NCI-H1694 (cell line): ENCODE data around the gene RPS6KA2.

Experiments used
- DNase-seq: peaks from one replicate; lab custom pipeline; 2025; lab: John Stamatoyannopoulos, UW

The RPS6KA2 gene

DNA sequence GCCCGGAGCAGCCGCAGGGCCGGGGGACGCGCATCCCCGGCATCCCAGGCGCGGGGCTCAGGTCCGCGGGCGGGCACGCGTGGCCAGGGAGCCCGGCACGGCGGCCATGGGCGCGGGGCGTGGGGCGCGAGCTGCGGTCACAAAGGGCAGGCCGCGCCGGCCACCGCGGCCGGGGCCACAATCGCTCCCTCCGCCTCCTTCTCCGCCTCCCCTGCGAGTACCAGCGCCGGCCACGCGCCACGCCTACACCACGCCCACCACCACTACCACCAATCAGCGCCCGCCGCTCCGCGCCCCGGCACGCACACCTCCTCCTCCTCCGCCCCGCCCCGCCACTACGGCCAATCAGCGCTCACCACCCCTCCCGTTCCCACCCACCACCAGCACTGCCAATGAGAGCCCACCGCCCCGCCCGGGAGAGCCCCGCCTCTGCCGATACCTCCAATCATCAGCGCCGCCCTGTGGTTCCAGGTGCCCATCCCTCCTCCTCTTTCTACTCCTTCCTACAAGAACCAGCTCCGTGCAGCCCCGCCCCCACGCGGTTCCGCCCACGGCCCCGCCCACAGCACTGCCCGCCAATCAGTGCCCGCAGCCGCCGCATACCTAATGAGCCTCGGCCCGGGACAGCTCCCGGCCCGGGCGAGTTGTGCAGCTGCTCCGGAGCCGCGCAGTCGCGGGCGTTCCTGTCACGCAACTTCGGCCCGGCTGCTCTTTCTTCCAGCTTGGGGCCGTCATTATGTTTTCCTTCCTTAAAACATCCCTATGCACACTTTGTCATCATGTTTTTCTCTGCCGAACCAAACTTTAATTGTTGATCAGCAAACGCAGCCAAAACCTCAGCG, at the start of gene RPS6KA2:
TSS of gene RPS6KA2 (minus strand) at position 219 of the 842 bp plus-strand sequence. CDS start 232 bp downstream, outside the sequence.
- DNase-seq = peak; percentile 37

DNA sequence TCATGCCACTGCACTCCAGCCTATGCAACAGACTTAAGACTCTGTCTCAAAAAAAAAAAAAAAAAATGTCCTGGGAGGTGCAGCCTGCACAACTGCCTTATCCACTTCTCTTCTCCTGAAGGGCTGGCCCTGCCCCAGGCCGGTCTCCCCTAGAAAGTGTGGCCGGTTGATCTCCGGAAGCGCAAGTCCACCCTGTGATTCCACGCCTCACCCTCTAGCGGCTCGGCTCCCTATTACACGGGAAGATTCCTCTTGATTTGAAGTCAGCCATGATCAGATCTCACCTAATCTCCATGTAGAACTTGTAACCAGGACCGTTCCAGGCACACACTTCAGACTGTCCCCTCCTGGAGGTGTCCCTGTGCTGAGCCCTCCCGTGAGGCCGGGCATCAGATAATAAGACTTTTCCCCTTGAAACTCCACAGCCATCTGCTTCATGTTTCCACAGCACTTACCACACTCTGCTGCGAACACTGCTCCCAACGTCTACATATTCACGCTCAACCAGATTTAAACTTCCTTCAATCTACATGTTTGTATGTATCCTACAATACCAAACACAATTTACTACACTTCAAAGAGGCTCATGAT, 49.3 kb upstream of the RPS6KA2 start:
- no peak for DNase-seq

DNA sequence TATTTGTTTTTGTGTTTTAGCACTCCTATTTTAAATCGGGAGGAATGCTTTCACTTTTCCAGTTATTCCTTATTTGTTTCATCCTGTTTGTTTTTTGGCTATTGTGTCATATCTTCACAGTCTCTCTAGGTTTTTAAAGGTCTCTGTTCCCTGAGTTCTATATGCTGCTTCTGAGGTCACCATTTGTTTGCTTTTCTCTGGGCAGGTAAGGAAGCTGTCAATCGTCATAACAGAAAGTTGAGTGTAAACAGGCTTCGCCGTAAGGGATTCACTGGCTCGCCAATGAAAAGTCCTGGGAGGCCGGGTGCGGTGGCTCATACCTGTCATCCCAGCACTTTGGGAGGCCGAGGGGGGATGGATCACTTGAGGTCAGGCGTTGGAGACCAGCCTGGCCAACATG, 48.7 kb upstream of the RPS6KA2 start:
- no peak for DNase-seq

DNA sequence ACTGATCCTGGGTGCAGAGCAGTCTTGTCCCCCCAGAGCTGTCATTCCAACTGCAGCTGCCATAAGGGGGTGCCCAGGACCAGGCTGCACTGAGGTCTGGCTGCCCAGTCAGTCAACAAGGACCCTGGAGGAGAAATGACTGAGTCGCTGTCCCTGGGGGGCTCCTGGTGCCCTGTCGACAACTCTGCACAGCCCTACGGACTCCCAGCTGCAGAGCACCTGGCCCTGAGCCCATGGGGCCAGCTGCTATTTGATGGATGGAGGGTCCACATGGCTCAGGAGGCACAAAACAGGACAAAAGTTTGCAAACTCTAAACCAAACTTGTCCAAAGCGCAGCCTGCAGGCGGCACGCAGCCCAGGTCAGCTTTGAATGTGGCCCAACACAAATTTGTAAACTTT, 46.3 kb upstream of the RPS6KA2 start:
- no peak for DNase-seq

DNA sequence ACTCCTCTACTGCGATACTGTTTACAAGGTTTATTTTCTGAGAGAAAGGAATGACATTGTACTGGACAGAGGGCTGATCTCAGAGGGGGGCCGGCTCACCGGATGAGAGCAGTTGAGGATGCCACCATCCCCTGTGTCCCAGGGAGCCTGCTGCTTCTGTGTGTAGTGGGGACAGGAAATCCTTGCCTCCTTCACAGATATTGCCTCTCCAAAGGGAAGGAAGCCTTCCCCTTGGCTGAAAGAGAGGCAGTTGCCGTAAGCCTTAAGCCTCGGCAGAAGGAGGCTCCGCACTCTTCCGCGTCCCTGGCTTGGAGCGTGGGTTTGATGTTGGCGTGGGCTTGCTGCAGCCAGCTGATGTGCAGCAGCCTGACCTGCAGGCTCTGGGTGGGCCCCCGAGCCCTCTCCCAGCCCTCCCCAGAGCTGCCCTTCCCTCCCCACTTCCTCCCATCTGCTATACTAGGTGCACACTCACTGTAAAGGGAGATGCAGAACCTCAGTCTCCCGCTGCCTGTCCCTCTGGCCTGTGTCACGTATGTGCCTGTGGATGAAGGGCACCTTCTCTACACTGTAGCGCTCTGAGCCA, 45.7 kb upstream of the RPS6KA2 start:
- DNase-seq = no peak

DNA sequence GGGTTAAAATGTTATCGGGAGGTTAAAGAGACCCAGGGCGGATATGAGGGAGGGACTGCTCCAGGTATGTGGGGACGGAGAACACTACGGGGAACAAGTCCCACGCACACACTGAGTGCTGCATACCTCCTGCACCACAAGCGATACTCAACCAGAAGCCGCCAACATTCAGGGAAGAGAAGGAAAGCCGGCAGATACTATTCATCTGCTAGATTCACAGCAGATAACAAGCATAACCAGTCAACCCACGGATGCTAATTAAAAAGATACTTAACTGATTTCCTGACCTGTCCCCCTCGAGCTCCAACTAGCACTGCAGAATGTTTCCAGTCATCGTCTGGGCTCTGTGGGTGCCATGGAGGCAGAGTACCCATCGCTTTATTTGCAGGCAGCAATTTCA, 45.1 kb upstream of the RPS6KA2 start:
- DNase-seq = no peak

DNA sequence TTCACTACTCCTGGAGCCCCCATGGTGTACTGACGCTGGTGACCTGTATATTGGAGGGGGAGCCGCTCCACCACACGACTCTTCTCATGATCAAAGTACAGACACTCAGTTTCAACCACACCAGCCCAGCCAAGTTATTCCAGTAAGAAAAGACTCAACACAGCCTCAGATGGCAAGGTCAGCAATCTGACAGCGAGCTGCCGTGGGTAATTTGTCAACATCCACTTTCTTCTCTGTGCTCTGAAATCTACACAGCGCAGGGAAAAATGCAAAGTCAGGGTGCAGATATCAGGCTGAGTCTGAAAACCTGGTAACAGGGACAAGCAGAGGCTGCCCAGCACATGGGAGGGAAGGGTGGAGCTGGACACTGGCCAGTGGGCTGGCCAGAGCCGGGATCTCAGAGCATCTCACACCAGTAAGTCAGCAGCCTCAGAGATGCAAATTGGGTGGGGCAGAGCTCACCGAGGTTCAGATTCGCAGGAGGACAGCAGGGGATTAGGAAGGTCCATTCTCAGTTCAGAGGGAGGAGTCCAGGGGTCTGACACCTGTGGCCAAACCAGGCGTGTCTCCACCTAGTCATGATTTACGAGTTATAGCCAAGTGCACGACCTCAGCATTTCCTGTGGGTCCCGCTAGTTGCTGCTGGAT, 44.5 kb upstream of the RPS6KA2 start:
- DNase-seq = no peak

DNA sequence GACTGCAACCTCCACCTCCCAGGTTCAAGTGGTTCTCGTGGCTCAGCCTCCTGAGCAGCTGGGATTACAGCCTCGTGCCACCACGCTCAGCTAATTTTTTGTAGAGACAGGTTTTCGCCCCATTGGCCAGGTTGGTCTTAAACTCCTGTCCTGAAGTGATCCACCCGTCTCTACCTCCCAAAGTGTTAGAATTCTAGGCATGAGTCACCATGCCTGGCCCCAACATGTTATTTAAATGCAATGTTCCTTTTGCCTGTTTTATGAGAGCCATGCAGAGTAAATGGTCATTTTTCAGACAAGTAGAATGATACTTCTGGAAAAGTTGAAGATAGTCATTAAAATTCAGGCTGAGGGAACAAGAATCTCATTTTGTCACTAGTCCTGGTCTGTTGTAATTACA, 43.8 kb upstream of the RPS6KA2 start:
- DNase-seq = no peak

DNA sequence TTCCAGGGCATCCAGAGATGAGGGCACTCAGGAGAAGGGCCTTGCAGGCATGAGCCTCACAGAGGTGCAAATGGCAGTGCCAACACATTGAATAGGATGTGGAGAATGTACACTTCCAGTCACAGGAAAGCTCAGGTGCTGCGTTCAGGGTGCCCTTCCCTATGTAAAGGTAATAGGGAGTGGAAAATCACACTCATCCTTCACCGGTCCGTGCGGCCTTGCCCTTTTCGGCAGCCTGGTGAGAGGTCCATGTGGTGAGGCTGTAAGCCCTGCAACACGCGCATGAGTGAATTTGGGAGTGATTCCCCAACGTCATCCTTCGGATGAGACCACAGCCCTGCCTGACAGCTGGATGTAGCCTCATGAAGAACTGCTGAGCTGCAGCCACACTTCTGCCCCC, 43.0 kb upstream of the RPS6KA2 start:
- DNase-seq = no peak

DNA sequence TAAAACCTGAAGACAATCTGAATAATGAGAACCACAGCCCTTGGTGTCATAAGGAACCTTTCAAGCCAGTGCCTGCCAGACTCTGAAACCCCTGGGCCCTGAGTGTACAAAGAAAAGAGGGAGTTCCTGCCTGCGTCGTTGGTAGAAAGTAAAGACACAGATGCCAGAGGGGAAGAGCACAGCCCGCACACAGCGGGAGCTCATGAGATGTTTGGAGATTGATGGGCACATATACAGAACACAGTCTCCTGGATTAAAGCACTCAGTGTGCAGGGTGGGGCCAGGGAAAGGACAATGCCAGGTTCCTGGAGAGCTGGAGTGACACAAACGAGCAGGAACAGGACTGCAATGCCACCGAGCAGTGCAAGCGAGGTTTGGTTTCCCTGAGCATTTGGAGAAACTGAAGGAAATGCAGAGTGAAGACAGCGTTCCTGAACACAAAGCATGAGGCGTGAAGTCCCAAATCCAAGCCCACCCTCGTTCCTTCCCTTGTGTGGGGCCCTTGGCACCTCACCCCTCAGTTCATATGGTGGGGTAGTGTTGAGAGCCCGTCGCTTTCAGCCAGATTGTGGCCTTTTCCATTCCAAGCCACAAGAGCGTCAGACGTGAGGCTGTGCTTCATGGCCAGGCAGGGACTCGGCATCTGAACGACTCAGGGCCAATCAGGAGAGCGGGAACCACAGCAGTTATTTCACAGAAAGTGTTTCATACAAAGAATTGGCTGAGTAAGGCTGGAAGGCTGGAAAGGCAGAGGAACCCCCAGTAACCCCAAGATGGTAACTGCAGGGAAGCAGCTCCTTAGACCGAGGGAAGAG, 41.0 kb upstream of the RPS6KA2 start:
- DNase-seq = no peak

DNA sequence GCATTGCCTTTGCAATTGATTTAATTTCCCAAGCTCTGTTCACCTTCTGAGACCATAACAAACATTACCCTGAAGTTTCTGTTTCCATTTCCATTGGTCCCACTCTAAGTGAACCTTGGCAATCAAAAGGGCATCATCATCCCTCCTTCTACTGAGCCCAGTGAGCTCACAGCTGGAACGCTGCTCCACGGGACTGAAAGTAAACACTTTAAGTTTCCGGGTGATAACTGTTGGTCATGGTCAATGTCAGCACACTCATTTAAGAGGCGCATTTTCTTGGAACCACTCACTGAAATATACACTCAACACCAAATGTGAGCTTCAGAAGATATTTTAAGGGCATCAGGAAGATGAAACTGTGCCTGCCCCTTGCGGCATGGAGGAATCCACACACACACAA, 37.1 kb upstream of the RPS6KA2 start:
- DNase-seq = no peak

DNA sequence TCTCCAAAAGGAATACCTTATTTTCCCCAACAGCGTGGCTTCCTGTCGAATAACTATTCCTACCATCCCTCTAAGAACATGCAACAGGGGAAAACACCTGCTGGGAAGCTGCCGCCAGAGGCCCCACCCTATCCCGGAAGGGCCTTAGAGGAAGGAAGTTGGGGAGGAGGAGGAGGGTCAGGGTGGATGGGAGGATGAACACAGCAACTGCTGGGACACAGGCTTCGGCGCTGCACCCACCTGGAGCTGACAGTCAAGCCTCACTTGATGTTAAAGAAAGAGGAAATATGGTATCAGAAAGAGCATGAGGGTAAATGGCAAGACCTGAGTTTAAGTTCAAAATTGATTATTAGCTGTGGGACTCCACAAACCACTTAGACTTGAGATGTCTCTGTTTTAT, 36.5 kb upstream of the RPS6KA2 start:
- no peak for DNase-seq

DNA sequence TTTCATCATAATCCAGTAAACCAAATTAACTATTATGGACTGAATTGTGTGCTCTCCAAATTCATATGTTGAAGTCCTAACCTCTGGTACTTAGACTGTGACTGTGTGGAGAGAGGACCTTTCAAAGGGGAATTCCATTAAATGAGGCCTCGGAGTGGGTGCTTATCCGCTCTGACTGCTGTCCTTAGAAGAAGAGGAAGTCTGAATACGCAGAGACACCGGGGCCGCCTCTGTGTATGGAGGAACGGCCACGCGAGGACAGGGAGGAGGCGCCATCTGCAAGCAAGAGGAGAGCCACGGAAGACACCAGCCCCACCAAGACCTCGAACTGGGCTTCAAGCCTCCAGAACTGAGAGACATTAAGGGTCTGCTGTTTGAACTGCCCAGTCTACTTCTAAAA, 35.6 kb upstream of the RPS6KA2 start:
- no peak for DNase-seq

DNA sequence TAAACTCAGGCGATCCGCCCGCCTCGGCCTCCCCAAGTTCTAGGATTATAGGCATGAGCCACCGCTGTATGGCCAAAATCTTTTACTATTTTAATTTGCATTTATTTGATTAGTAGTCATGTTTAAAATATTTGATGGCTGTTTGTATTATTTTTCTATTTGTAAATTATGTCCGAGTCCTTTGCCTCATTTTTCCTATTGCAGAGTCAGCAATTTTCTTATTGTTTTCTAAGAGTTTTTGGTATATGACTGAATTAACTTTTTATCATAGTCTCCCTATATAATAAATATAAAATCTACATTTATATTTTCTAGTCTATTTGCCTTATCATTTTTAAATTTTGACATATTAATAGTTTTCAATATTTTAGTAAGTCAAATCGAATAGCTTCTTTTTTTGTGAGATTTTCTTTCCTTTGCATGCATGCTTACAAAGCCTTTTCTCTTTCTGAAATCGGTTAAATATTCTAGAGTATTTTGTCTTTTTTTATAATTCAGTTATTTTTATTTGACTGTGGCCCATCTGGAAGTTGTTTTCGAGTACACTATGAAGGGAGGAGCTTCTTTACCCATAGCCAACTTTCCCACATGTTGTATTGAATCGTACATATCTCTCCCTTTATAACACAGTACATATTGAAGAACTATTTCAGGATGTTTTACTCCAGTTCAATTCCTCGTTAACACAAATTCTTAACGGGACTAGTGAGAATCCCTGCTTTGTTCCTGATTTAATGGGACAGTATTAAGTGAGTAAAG, 34.5 kb upstream of the RPS6KA2 start:
- no peak for DNase-seq

DNA sequence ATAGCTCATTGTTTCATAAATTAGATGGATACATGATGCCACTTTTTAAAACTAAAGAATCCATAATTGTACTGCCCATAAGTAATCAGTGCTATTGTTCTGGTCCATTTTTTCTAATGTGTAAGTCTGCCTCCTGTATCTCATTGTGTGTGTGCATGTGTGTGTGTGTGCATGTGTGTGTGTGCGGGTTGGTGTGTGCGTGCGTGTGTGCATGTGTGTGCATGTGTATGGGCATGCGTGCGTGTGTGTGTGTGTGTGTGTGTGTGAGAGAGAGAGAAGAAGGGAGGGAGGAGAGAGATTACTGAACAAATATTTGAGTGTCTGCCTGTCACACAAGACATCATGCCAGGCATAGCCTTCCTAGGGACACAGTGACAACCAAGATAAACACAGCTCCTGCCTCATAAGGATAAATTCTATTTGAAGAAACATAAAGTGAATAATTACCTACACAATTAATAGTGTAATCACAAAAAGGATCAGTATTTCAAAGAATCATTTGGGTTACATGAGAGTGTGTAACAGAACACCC, 33.2 kb upstream of the RPS6KA2 start:
- no peak for DNase-seq

DNA sequence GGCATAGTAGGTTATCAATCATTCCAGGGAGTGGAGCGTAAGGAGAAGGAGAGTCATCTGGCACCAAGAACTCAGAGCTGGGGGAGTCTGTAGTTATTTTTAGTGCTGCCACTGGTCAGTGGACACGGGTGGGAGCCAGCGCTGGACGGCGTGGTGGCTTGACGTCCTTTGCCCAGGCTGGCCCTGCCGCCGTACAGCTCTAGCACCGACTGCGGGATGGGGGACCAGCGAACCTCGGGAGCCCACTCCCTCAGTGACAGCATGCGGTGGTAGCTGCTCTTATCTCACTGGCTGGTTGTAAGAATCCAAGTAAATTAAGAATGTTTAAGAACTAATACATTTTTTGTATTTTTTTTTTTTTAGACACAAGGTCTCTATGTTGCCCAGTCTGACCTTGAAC, 32.5 kb upstream of the RPS6KA2 start:
- DNase-seq = no peak

DNA sequence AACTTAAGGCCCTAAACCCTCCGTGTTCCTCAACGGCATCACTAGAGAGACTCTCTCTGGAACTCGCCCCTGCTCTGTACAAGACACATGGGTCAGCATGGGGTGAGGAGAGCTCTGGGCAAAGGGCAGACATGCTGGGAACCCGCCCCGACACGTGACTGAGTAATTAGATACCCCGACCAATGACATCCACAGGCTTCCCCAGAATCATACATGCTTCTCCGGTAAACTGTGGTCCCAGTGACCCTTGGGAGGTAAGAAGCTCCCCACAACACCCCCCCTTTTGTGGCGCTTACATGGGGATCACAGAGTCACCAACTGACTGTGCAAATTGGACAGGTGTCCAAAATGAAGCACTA, 31.7 kb upstream of the RPS6KA2 start:
- no peak for DNase-seq

DNA sequence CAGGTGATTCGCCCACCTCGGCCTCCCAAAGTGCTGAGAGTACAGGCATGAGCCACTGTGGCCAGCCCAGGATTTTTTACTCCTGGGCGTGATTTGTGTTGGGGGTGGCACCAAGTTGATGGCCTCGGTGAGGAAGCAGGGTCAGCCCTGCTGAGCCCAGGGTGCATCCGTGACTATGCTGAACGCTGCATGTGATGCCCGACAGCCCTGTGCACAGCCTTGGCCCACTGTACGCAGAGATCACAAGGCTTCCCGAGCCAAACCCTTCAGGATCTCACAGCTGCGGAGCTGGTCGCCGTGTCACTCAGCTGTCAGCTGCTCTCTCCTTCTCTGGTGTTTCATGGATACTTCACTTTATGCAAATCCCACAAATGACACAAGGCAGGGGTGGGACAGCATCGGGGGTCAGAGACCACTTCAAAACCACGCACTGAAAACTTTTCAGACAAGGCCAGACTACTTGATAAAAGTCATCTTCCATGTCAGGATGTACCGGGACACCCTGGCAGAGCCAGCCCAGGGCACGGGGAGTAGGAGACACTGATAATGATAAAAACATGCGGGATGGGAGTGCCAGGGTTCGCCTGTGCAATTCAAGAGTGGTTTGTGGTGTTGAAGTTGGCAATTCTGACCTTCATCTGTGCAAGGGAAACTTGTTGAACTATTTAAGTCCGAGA, 31.2 kb upstream of the RPS6KA2 start:
- DNase-seq = no peak

DNA sequence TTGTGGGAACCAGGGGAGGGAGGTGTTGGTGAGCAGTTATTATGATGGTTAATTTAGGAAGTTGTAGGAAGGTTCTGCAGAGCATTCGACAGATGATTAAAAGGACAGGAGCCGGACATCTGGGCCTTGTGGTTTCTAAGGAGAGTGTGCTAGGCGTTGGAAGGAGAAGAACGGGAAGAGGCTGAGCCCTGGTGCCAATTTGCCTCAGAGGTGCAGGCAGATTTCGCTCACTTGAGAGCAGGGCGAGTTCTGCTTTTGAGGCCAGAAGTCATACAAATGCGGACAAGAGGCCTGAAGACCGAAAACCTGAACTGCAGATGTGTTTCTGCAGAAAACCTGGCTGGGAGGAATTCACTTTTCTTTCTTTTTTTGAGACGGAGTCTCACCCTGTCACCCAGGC, 30.5 kb upstream of the RPS6KA2 start:
- no peak for DNase-seq
